GM18505 (cell line): Measurements from ENCODE around the gene TFPI.
"Not testable (repeated sequence)": the region's sequence is repeated elsewhere in the genome, so short reads cannot be mapped to it uniquely, and the experiment has no call there.

ENCODE experiments used
- ATAC-seq: cut with Tn5 transposase; IDR thresholded peaks from one replicate; pipeline ENCODE4 v1.9.1; 2021; ENCODE audit not compliant: unreplicated experiment
- POLR2A ChIP-seq: IDR thresholded peaks from 4 replicates; pipeline ENCODE4 v1.6.1; 2011; ENCODE audit warnings: borderline replicate concordance; ENCODE audit not compliant: insufficient read depth, insufficient read length; ENCODE audit errors: extremely low read depth

Gene TFPI

GRCh38 chr2:187527262-187527661, 27.0 kb downstream of the TFPI start:
- no peak for TF ChIP-seq POLR2A
- ATAC-seq, result no peak

GRCh38 chr2:187526792-187527191, 27.4 kb downstream of the TFPI start:
- ATAC-seq, result no peak
- no peak for TF ChIP-seq POLR2A

GRCh38 chr2:187525163-187525900, 28.9 kb downstream of the TFPI start:
- ATAC-seq, result no peak
- no peak for TF ChIP-seq POLR2A

GRCh38 chr2:187523325-187523724, 30.9 kb downstream of the TFPI start:
- ATAC-seq, result no peak
- TF ChIP-seq POLR2A, result no peak

- ATAC-seq, result no peak
Measured at GRCh38 chr2:187520121-187520624, 34.1 kb downstream of the TFPI start.

GRCh38 chr2:187519419-187520120, 34.7 kb downstream of the TFPI start:
- TF ChIP-seq POLR2A, result no peak
- no peak for ATAC-seq

More at GRCh38 chr2:187520121-187520624, 34.1 kb downstream of the TFPI start:
- no peak for TF ChIP-seq POLR2A

- ATAC-seq, result not testable (repeated sequence)
Measured at GRCh38 chr2:187517750-187518361, 36.4 kb downstream of the TFPI start.

GRCh38 chr2:187516630-187517510, 37.4 kb downstream of the TFPI start:
- ATAC-seq, result not testable (repeated sequence)

GRCh38 chr2:187514930-187515329, 39.3 kb downstream of the TFPI start:
- ATAC-seq, result no peak
- no peak for TF ChIP-seq POLR2A

- not testable (repeated sequence) for ATAC-seq
Measured at GRCh38 chr2:187514235-187514829, 39.9 kb downstream of the TFPI start.

GRCh38 chr2:187513460-187514234, 40.6 kb downstream of the TFPI start:
- ATAC-seq, result not testable (repeated sequence)
